ENCODE data around the gene HS1BP3. TPM values are rescaled to one million over a fixed set of nuclear protein-coding genes. Genes with fewer than 3 reads are reported as not detected.
A peak's percentile ranks its signal among the peaks of the same experiment; 100 is the strongest.

The HS1BP3 gene
- total and polyA plus RNA-seq, 9 of the 15 experiments (the other 6 are each of a cell fraction or from before 2014, with no cell fraction given): 0.41 to 8.3 (median 5.9) TPM

DNA sequence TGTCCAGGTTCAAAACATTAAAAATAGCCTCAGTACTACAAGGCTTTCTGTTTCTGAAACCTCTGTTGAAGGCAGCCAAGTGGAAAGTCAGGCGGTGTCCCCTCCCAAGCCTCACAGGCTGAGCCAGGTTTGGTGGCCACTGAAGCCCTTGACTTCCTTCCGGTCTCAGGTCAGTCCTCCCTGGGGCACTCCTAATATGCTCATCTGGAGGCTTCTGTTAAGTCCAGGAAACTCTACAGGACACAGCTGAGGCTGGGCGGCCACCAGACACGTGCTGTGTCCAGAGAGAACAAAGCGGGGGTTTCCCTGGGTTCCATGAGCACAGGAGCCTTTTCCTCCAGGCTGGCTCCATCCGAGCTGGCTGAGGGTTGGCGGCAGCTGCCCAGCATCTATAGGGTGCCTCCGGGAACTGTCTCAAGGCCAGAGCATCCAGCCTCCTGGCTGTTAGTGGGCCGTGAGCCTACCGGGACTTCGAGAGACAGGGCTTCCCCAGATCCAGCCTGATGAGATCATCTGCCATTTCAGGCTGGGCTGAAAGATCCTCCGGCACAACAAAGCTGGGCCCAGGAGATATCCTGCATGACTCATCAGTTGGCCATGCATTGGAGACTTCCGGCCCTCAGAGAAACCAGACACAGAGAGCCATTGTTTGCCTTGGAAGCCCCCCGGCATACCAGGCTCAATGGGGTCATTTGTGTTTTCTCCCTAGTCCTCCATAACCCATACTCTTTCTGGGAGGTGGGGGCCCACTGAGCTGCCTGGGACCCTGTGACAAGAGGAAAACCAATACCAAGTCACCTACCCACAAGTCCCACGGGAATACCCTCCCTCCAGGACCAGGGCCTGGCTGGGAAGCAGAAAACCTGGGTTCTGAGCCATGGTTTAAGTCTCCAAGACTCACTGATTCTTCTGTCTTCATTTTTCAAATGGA, 71.7 kb downstream of the HS1BP3 start (continued):
- peak; percentile 99 for TF ChIP-seq FOSL1 (tag; conservative IDR thresholded peaks at IDR 0.05)
- peak; percentile 57; the same call in 1 of the 2 replicates for TF ChIP-seq PTRF (tag; IDR thresholded peaks at IDR 0.05)
- peak; percentile 70 for TF ChIP-seq MBD2 (IDR thresholded peaks at IDR 0.05; ENCODE audit: borderline replicate concordance, low read depth)
- TF ChIP-seq ZNF354B (CRISPR knock-in tag; IDR thresholded peaks at IDR 0.05): 0 out of 2 replicates have a peak, but pooled peaks have one; percentile 45
- TF ChIP-seq IRF2 (CRISPR knock-in tag; IDR thresholded peaks at IDR 0.05): no peak
- 0 out of 2 replicates have a peak, but pooled peaks have one; percentile 27 for TF ChIP-seq LCOR (CRISPR knock-in tag; IDR thresholded peaks at IDR 0.05)
- TF ChIP-seq, protein P1, sequence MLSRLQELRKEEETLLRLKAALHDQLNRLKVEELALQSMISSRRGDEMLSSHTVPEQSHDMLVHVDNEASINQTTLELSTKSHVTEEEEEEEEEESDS (CRISPR knock-in tag; IDR thresholded peaks at IDR 0.05): no peak
- TF ChIP-seq MEF2A (IDR thresholded peaks at IDR 0.05; ENCODE audit: control insufficient read depth, low read depth, low read length): peak; percentile 100
- TF ChIP-seq NCOA4 (IDR thresholded peaks at IDR 0.05; ENCODE audit: partially characterized antibody): no peak
- no peak for TF ChIP-seq ZSCAN29 (IDR thresholded peaks at IDR 0.05)
- TF ChIP-seq, protein P2, sequence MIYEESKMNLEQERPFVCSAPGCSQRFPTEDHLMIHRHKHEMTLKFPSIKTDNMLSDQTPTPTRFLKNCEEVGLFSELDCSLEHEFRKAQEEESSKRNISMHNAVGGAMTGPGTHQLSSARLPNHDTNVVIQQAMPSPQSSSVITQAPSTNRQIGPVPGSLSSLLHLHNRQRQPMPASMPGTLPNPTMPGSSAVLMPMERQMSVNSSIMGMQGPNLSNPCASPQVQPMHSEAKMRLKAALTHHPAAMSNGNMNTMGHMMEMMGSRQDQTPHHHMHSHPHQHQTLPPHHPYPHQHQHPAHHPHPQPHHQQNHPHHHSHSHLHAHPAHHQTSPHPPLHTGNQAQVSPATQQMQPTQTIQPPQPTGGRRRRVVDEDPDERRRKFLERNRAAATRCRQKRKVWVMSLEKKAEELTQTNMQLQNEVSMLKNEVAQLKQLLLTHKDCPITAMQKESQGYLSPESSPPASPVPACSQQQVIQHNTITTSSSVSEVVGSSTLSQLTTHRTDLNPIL (CRISPR knock-in tag; IDR thresholded peaks at IDR 0.05): peak; percentile 51; the same call in 1 of the 2 replicates
- no peak for TF ChIP-seq DNMT1 (IDR thresholded peaks at IDR 0.05)
- TF ChIP-seq ZFX (CRISPR knock-in tag; IDR thresholded peaks at IDR 0.05): peak; percentile 73
- no peak for TF ChIP-seq MYC (IDR thresholded peaks at IDR 0.05; ENCODE audit: low read depth, low read length)
- peak; percentile 66; the same call in 1 of the 2 replicates for TF ChIP-seq MYC (CRISPR knock-in tag; IDR thresholded peaks at IDR 0.05; ENCODE audit: borderline replicate concordance, low read depth)
- TF ChIP-seq KLF13 (tag; IDR thresholded peaks at IDR 0.05; ENCODE audit: borderline replicate concordance, low read depth): 0 out of 2 replicates have a peak, but pooled peaks have one; percentile 40
- peak; percentile 91 for TF ChIP-seq DMBX1 (CRISPR knock-in tag; IDR thresholded peaks at IDR 0.05; ENCODE audit: borderline replicate concordance)
- TF ChIP-seq, protein P3, sequence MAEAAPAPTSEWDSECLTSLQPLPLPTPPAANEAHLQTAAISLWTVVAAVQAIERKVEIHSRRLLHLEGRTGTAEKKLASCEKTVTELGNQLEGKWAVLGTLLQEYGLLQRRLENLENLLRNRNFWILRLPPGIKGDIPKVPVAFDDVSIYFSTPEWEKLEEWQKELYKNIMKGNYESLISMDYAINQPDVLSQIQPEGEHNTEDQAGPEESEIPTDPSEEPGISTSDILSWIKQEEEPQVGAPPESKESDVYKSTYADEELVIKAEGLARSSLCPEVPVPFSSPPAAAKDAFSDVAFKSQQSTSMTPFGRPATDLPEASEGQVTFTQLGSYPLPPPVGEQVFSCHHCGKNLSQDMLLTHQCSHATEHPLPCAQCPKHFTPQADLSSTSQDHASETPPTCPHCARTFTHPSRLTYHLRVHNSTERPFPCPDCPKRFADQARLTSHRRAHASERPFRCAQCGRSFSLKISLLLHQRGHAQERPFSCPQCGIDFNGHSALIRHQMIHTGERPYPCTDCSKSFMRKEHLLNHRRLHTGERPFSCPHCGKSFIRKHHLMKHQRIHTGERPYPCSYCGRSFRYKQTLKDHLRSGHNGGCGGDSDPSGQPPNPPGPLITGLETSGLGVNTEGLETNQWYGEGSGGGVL (CRISPR knock-in tag; IDR thresholded peaks at IDR 0.05): no peak
- TF ChIP-seq CHD1 (IDR thresholded peaks at IDR 0.05; ENCODE audit: low read length): no peak
- peak; percentile 77 for TF ChIP-seq MYNN (IDR thresholded peaks at IDR 0.05)
- no peak for TF ChIP-seq MYNN (CRISPR knock-in tag; IDR thresholded peaks at IDR 0.05)
- peak in 1 of 2 experiments; percentile 11; a peak in 2 of 4 replicates for TF ChIP-seq RAD21 (CRISPR knock-in tag; conservative IDR thresholded peaks at IDR 0.05 in 1 of 2, IDR thresholded peaks at IDR 0.05 in 1 of 2)
- TF ChIP-seq, protein P4, sequence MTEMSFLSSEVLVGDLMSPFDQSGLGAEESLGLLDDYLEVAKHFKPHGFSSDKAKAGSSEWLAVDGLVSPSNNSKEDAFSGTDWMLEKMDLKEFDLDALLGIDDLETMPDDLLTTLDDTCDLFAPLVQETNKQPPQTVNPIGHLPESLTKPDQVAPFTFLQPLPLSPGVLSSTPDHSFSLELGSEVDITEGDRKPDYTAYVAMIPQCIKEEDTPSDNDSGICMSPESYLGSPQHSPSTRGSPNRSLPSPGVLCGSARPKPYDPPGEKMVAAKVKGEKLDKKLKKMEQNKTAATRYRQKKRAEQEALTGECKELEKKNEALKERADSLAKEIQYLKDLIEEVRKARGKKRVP (CRISPR knock-in tag; IDR thresholded peaks at IDR 0.05): 0 out of 2 replicates have a peak, but pooled peaks have one; percentile 12
- no peak for TF ChIP-seq ZSCAN32 (CRISPR knock-in tag; IDR thresholded peaks at IDR 0.05)
- TF ChIP-seq PHB (CRISPR knock-in tag; IDR thresholded peaks at IDR 0.05): no peak
